Limb (tissue), 2 donors: ENCODE results near the gene GALNT17.
"Not testable (repeated sequence)": the region's sequence is repeated elsewhere in the genome, so short reads cannot be mapped to it uniquely, and the experiment has no call there.

Experiments used
- DNase-seq, 2 donors: peaks; one replicate each; pipeline ENCODE4 v3.0.0-alpha.2; 2016; ENCODE audit errors: extremely low spot score in 2 of 2

GALNT17 gene

DNA sequence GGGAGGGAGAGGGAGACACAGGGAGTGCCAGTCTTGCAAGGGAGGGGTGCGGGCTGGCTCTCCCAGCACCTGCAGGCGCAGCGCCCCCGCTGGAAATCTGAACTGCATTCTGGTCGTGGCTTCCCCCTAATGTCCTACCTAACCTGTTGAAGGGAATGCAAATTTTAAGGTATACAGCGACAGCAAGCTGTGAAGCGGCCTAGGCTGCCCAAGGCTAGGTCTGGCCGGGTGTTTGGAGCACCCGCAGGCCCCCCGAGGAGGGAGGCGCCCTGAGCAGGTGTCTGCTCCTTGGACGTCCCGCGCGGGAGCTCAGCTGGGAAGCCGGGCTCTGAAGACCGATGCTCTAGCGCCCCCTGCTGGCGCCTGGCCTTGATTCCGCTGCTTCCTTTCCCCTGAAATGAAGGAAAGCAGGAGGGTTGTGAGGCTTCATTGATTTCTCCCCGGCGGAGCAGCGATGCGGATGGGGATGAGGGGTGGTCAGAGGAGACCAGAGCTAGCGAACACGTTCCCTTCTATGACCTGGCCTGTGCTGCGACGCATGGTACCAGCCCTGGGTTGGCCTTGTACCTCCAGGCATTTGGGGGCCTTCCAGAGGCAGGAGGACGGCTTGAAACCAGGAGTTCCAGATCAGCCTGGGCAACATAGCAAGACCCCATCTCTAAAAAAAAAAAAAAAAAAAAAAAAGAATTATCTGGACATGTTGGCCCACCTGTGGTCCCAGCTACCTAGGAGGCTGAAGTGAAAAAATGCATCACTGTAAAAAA lies 601.3 kb downstream of the GALNT17 start:
- peak; percentile 83 to 94 for DNase-seq

DNA sequence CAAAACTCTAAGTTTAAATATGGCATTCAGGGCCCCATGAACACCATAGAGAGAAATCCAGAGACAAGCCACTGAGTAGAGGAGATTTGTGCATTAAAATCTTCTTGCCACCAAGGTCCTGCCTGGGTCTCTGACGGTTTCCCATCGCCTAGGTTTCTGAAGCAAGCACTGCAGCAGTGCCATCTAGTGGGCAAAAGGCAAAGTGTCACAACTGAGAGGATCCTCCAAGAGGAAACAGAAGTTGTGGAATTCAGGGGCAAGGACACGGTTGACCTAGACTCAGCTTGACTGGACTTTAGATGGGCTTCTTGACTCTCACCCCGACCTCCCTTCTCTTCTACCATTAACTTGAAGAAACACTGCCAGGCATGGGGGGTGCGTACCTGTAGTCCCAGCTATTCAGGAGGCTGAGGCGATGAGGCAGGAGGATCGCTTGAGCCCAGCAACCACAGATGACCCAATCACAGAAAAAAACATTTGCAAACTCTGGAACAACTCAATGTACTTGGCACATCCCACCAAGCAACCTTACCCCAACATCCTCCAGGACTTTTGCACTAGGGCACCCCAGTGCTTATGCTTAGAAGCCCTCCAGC lies 604.1 kb downstream of the GALNT17 start:
- peak; percentile 73 to 84 for DNase-seq

- DNase-seq: not testable (repeated sequence)
Observed at GRCh38 chr7:71737931-71738540, 606.1 kb downstream of the GALNT17 start.

GRCh38 chr7:71739520-71740173 lies 607.7 kb downstream of the GALNT17 start:
- DNase-seq: no peak

- DNase-seq: no peak
Observed at GRCh38 chr7:71740174-71740560, 608.2 kb downstream of the GALNT17 start.

- no peak for DNase-seq
Observed at GRCh38 chr7:71746006-71746405, 614.1 kb downstream of the GALNT17 start.

- no peak for DNase-seq
Observed at GRCh38 chr7:71750290-71750689, 618.3 kb downstream of the GALNT17 start.

DNA sequence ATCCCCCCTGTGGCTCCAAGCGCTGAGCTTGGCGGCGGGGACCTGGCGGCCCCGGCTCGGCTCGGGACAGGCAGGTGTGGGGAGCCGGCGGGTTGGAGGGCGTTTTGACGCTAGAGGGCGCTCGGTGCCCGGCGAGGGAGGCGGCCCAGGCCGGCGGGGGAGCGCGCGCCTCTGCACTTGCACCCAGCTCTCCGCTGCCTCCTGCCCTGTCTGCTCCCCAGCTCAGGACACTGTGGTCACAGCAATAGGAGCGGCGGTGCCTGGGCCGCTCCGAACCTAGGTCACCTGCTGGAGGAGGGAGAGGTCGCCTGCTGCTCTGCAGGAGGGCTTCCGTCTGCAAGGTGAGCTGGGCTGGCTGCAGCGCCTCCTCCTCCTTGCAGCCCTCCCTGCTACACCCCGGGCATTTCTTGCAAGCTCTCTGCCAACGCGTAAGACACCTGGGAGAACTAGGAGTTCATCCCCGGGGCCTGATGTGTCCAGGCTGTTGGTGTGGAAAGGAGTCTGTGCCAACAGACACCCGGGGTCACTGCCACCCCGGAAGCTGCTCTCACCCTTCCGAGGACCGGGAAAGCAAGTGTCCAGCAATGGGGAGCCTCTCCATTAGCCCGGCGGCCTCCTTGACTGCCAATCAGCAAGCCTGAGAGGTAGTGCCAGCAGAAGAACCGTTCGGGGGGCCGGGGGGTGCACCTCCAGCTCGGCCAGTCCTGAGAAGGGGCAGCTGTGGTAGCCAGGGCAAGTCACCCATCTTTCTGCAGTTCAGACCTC lies 620.4 kb downstream of the GALNT17 start:
- peak in 1 of 2 donors; percentile 86 for DNase-seq

- no peak for DNase-seq
Observed at GRCh38 chr7:71753236-71753635, 621.3 kb downstream of the GALNT17 start.

DNA sequence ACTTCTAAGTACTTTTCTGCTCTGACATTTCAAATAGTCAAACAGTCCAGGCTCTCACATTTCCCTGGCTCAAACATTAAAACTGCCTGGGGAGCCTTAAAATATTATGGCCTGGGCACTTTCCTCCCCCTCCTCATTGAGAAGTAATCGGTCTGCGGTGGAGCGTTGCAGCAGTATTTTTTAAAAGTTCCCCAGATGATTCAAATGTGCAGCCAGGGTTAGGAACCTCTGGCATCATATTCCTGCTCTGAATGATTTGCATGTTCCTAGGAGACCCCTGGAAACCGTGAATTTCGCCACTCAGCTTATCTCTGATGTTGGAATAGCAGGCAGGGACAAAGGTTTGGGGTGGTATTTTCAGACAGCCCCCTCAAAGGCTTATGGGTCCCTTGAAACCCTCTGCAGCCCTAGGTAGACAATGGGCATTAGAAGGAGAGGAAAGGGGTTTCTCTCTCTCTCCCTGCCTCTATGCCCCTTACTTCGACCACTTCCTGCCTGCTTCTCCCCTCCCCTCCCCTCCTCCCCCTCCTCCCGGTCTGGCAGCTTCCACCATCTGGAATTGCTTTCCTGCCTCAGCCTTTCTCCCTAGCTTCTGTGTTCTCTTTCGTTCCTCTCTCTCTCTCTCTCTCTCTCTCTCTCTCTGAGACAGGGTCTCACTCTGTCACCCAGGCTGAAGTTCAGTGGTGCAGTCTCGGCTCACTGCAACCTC lies 622.2 kb downstream of the GALNT17 start:
- peak; percentile 14 to 67 for DNase-seq

DNA sequence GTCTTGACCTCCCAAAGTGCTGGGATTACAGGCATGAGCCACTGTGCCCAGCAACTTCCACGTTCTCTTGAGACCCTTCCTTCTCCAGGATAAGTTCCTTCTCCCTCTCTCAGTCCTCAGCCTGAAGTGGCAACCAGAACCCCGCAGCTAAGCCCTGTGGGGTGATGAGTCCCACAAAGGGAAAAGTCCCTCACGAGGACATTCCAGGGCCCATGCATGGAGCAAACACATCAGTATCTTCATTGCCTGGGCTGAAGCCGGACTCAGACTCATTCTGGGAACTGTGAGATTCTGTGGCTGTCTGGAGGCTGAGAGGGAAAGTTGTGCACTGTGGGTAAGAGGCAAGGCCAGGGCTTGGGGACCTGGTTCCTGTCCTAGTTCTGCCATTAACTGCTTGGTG lies 622.9 kb downstream of the GALNT17 start:
- no peak for DNase-seq

DNA sequence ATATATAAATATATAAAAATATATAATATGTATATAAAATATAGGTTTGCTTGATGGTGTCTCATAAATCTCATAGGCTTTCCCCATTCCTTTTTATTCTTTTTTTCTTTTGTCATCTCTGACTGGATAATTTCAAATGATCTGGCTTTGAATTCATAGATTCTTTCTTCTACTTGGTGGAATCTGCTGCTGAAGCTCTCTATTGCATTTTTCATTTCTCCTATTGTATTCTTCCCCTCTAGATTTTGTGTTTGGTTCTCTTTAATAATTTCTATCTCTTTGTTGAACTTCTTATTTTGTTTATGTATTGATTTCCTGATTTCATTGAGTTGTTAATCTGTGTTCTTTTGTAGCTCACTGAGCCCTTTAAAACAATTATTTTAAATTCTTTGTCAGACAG lies 629.4 kb downstream of the GALNT17 start:
- no peak for DNase-seq
